ENCODE results near the gene TPSG1. TPM values are rescaled to one million over a fixed set of nuclear protein-coding genes. Genes with fewer than 3 reads are reported as not detected.
"Not testable (repeated sequence)": the region's sequence is repeated elsewhere in the genome, so short reads cannot be mapped to it uniquely, and the experiment has no call there.

The TPSG1 gene
- total RNA-seq (2022) (not detected in 2 replicates), Bru-seq, nascent RNA (not detected), BruChase-seq, experiment 1, labeled RNA remaining after a 6-hour chase (not detected), BruChase-seq, experiment 2, labeled RNA remaining after a 2-hour chase (not detected)
- long read RNA-seq: 0 reads

DNA sequence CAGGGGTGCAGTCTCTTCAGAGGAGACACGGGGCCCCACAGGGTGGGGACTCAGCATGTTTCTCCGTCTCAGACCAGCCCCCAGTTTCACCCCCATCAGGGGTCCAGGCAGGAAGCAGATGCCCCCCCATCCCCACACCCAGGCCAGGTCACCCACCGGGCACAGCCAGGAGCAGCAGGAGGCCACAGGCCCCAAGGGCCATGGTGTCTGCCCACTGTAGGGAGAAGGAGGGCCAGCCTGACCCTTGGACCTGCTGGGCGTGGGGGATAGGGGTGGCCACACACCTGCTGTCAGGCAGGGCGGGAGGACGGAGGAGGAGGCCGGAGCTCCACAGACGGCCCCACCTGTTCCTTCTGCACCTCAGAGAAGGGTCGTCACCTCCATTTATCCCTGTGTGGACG is at the start of gene TPSG1:
TPSG1 (minus strand) TSS at position 218 of the 401 bp plus-strand sequence; CDS start at position 202, 16 bp downstream.
- ChIA-PET CTCF (interaction anchor here (0.6 to 0.7 kb wide), 2 partner anchors 150 to 564 kb away, joined by 3 read pairs; no protein-coding TSS in a partner anchor), POLR2A (no interaction called here)
- intact Hi-C loops (cut with micrococcal nuclease): no loop called here
- H3K36me3 Mint-ChIP-seq (ENCODE audit: insufficient read depth, unreplicated experiment): no peaks in the 10 kb centered on the region
- BruUV-seq (replicated peaks): no TSS peak
- H3K4me3 Mint-ChIP-seq (ENCODE audit: unreplicated experiment): no peak within 1 kb of the TSS
- no peak for DNase-seq (ENCODE audit: unreplicated experiment)
- no peak within 1 kb of the TSS for H3K27ac Mint-ChIP-seq (ENCODE audit: low read depth, unreplicated experiment)
- TF ChIP-seq, protein P1, sequence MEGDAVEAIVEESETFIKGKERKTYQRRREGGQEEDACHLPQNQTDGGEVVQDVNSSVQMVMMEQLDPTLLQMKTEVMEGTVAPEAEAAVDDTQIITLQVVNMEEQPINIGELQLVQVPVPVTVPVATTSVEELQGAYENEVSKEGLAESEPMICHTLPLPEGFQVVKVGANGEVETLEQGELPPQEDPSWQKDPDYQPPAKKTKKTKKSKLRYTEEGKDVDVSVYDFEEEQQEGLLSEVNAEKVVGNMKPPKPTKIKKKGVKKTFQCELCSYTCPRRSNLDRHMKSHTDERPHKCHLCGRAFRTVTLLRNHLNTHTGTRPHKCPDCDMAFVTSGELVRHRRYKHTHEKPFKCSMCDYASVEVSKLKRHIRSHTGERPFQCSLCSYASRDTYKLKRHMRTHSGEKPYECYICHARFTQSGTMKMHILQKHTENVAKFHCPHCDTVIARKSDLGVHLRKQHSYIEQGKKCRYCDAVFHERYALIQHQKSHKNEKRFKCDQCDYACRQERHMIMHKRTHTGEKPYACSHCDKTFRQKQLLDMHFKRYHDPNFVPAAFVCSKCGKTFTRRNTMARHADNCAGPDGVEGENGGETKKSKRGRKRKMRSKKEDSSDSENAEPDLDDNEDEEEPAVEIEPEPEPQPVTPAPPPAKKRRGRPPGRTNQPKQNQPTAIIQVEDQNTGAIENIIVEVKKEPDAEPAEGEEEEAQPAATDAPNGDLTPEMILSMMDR (IDR thresholded peaks at IDR 0.05; ENCODE audit: unreplicated experiment): no peak
- H3K9me3 Mint-ChIP-seq (ENCODE audit: unreplicated experiment): no peaks in the 10 kb centered on the region
- peaks cover 31% of the 10 kb centered on the region for H3K27me3 Mint-ChIP-seq (ENCODE audit: insufficient read depth, unreplicated experiment)
- H3K4me1 Mint-ChIP-seq (ENCODE audit: insufficient read depth, unreplicated experiment): peaks cover 5% of the 10 kb centered on the region

GRCh38 chr16:1274767-1275166 is 49.7 kb upstream of the TPSG1 start:
- intact Hi-C loops (cut with micrococcal nuclease): no loop called here
- DNase-seq (ENCODE audit: unreplicated experiment): no peak
- H3K9me3 Mint-ChIP-seq (ENCODE audit: unreplicated experiment): no peaks in the 10 kb centered on the region
- CTCF ChIA-PET: no interaction called here
- no peak overlapping the region for H3K4me3 Mint-ChIP-seq (ENCODE audit: unreplicated experiment)
- TF ChIP-seq, protein P1 (IDR thresholded peaks at IDR 0.05; ENCODE audit: unreplicated experiment): no peak
- H3K36me3 Mint-ChIP-seq (ENCODE audit: insufficient read depth, unreplicated experiment): no peaks in the 10 kb centered on the region
- peaks cover 40% of the 10 kb centered on the region for H3K27me3 Mint-ChIP-seq (ENCODE audit: insufficient read depth, unreplicated experiment)
- no peak overlapping the region for H3K27ac Mint-ChIP-seq (ENCODE audit: low read depth, unreplicated experiment)
- POLR2A ChIA-PET: no interaction called here
- no peaks in the 10 kb centered on the region for H3K4me1 Mint-ChIP-seq (ENCODE audit: insufficient read depth, unreplicated experiment)
- no TSS peak for BruUV-seq (replicated peaks)

- no peaks in the 10 kb centered on the region for H3K4me1 Mint-ChIP-seq (ENCODE audit: insufficient read depth, unreplicated experiment)
- no TSS peak for BruUV-seq (replicated peaks)
- no peak overlapping the region for H3K27ac Mint-ChIP-seq (ENCODE audit: low read depth, unreplicated experiment)
- no peak overlapping the region for H3K4me3 Mint-ChIP-seq (ENCODE audit: unreplicated experiment)
- no peaks in the 10 kb centered on the region for H3K36me3 Mint-ChIP-seq (ENCODE audit: insufficient read depth, unreplicated experiment)
- intact Hi-C loops (cut with micrococcal nuclease): no loop called here
- TF ChIP-seq, protein P1 (IDR thresholded peaks at IDR 0.05; ENCODE audit: unreplicated experiment): no peak
- CTCF ChIA-PET: no interaction called here
- peaks cover 40% of the 10 kb centered on the region for H3K27me3 Mint-ChIP-seq (ENCODE audit: insufficient read depth, unreplicated experiment)
- H3K9me3 Mint-ChIP-seq (ENCODE audit: unreplicated experiment): no peaks in the 10 kb centered on the region
- POLR2A ChIA-PET: no interaction called here
- DNase-seq (ENCODE audit: unreplicated experiment): no peak
These were observed 48.7 kb upstream of the TPSG1 start for GRCh38 chr16:1273816-1274215.

GRCh38 chr16:1272453-1273198 is 47.6 kb upstream of the TPSG1 start:
- TF ChIP-seq, protein P1 (IDR thresholded peaks at IDR 0.05; ENCODE audit: unreplicated experiment): no peak
- POLR2A ChIA-PET: no interaction called here
- Mint-ChIP-seq H3K27ac (ENCODE audit: low read depth, unreplicated experiment) (no peak overlapping the region), H3K4me3 (ENCODE audit: unreplicated experiment) (no peak overlapping the region), H3K27me3 (ENCODE audit: insufficient read depth, unreplicated experiment) (peaks cover 34% of the 10 kb centered on the region), H3K4me1 (ENCODE audit: insufficient read depth, unreplicated experiment) (no peaks in the 10 kb centered on the region), H3K9me3 (ENCODE audit: unreplicated experiment) (no peaks in the 10 kb centered on the region), H3K36me3 (ENCODE audit: insufficient read depth, unreplicated experiment) (no peaks in the 10 kb centered on the region)
- intact Hi-C loops (cut with micrococcal nuclease): no loop called here
- CTCF ChIA-PET: no interaction called here
- DNase-seq (ENCODE audit: unreplicated experiment): no peak
- no TSS peak for BruUV-seq (replicated peaks)

DNA sequence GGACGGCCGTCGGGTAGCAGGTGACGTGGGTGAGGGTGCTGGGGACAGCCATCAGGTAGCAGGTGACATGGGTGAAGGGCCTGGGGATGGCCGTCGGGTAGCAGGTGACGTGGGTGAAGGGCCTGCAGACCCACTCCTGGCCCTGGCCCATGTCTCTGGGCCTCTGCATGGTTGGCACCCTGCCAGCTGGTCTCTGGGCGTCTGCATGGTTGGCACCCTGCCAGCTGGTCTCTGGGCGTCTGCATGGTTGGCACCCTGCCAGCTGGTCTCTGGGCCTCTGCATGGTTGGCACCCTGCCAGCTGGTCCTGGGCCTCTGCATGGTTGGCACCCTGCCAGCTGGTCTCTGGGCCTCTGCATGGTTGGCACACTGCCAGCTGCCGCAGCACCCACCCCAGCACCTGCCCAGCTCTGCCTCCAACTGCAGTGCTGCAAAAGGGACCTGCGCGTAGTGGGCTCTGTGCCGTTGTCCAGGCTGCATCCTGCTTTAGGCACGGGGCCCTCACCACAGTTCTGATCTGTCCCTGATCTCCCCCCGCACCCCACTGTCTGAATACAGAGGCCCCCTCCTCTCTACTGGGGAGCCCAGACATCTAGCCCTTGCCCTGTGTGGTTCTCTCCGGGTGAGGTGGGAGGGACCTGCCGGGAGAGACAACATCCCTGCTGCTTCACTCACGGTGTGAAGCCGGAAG is 46.8 kb upstream of the TPSG1 start:
- H3K36me3 Mint-ChIP-seq (ENCODE audit: insufficient read depth, unreplicated experiment): not testable (repeated sequence)

More for the DNA sequence above, 46.8 kb upstream of the TPSG1 start:
- POLR2A ChIA-PET; H3K4me3 Mint-ChIP-seq (ENCODE audit: unreplicated experiment); intact Hi-C loops (cut with micrococcal nuclease); BruUV-seq (replicated peaks); H3K9me3 Mint-ChIP-seq (ENCODE audit: unreplicated experiment); H3K4me1 Mint-ChIP-seq (ENCODE audit: insufficient read depth, unreplicated experiment); H3K27ac Mint-ChIP-seq (ENCODE audit: low read depth, unreplicated experiment): not testable (repeated sequence)
- CTCF ChIA-PET: interaction anchor here (0.6 kb wide), 1 partner anchor 146 kb away, joined by 4 read pairs; no protein-coding TSS in a partner anchor
- DNase-seq (ENCODE audit: unreplicated experiment): peak; percentile 24
- H3K27me3 Mint-ChIP-seq (ENCODE audit: insufficient read depth, unreplicated experiment): peaks cover 31% of the 10 kb centered on the region
